HG02970 (cell line): ENCODE measurements around the gene C1QTNF8.

Experiments
- ATAC-seq: cut with Tn5 transposase; IDR thresholded peaks from one replicate; pipeline ENCODE4 v1.9.1; 2021; ENCODE audit warnings: mild to moderate bottlenecking, moderate library complexity, moderate number of reproducible peaks; ENCODE audit not compliant: unreplicated experiment, low FRiP score

Gene C1QTNF8

GRCh38 chr16:1080801-1081733 is 15.0 kb downstream of the C1QTNF8 start:
- ATAC-seq: no peak

GRCh38 chr16:1079786-1080525 is 16.1 kb downstream of the C1QTNF8 start:
- ATAC-seq: no peak

DNA sequence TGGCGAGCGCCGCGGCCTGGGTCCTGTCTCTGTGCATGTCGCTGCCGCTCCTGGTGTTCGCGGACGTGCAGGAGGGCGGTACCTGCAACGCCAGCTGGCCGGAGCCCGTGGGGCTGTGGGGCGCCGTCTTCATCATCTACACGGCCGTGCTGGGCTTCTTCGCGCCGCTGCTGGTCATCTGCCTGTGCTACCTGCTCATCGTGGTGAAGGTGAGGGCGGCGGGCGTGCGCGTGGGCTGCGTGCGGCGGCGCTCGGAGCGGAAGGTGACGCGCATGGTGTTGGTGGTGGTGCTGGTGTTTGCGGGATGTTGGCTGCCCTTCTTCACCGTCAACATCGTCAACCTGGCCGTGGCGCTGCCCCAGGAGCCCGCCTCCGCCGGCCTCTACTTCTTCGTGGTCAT is 16.7 kb downstream of the C1QTNF8 start:
- ATAC-seq: no peak

- ATAC-seq: no peak
Measured at GRCh38 chr16:1078579-1079021, 17.4 kb downstream of the C1QTNF8 start.

- no peak for ATAC-seq
Measured at GRCh38 chr16:1077877-1078578, 18.0 kb downstream of the C1QTNF8 start.

DNA sequence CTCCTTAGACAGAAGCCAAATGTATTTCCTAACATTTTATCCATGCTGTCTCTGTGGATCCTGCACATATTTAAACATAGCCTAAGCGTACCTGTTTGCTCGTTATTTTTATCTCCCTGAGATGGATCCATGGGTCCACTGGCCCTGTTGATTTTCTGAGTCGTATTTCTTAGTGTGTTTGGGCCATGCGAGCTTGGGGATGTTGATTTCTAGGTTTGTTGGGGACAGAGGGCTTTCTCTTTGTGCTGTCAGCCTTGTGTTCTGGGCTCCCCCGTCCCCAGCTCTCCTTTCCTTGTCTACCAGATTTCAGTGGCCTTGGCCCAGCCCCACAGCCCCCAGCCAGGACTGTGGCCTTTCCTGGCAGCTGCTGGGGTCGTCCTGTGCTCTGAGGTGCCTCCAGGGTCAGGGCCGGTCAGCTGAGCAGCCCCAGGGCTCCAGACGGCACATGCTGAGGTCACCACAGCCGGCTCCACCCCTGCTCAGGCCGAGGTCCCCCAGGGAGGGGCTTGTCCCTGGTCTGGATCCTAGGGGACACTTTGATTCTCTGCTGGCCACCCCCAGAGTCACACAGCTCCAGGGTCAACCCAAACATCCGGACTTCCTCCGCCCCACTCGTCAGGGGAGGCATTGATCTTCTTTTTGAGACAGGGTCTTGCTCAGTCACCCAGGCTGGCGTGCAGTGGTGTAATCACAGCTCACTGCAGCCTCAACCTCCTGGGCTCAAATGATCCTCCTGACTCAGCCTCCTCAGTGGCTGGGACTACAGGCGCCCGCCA is 19.1 kb downstream of the C1QTNF8 start:
- no peak for ATAC-seq

DNA sequence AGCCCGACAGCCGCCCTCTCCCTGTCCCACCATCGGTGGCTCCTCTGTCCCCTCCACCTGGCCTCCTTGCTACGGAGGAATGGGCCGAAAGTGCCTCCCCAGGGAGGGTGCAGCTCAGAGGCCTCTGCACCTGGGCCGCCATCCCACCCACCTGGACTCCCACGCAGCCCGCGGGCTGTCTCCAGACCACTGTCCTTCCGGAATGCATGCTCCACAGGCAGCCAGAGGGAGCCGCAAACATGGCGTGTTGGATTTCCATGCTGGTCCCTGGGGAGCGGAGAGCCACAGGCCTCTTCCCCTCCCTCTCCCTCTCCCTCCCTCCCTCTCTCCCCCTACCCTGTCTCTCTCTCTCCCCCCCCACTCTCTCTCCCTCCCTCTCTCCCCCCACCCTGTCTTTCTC is 20.5 kb downstream of the C1QTNF8 start:
- no peak for ATAC-seq

- ATAC-seq: no peak
Measured at GRCh38 chr16:1074379-1074649, 21.7 kb downstream of the C1QTNF8 start.

- ATAC-seq: no peak
Measured at GRCh38 chr16:1073566-1074378, 22.3 kb downstream of the C1QTNF8 start.

DNA sequence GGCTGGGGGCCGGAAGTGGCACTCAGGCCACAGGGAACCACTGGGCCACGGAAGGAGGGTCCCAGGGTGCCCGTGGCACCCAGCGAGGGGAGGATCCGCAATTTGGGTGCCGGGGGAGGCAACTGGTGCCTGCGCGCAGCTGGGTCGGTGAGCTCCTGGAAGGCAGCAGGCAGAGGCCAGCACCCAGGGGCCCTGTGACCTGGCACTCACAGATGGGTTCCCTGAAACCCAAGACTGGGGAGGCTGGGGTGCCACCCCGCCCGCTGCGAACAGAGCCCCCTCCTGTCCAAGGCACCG is 22.8 kb downstream of the C1QTNF8 start:
- ATAC-seq: no peak

DNA sequence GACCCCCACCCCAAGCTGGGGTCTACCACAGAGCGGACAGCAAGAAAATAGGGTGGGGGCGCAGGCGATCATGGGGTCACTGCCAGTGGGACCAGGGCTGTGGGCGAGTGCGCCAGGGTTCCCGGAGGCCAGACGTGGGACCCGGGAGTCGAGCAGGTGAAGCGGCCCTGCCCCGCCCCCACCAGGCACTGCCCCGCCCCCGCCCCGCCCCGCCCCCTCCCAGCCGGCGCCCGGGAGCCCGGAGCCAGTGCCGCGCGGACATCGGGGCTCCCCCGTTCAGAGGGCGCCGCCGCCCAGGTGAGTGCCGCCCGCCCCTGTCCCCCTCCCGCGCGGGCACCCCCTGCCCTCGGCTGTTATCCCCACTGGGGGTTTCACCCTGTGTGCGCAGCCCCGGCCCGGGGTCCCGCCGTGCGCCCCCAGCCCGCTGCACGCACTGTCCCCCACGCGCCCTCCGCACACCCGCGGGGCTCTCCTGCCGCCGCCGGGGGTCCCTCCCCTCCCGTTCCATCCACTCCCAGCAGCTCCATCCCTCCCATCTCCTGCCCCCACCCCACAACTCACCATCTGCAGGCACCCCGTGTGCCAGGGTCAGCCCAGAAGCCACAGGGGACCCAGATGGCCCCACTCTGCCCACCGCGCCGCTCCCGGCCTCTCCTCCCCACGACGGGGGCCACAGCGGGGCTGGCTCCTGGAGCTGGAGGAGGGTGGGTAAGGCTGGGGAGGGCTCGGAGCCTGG is 23.4 kb downstream of the C1QTNF8 start, which contains the start of gene SSTR5:
Gene SSTR5, plus strand, starts transcription at position 222 of the 736 bp plus-strand sequence. CDS start 6,122 bp downstream, outside the sequence.
- ATAC-seq: no peak

DNA sequence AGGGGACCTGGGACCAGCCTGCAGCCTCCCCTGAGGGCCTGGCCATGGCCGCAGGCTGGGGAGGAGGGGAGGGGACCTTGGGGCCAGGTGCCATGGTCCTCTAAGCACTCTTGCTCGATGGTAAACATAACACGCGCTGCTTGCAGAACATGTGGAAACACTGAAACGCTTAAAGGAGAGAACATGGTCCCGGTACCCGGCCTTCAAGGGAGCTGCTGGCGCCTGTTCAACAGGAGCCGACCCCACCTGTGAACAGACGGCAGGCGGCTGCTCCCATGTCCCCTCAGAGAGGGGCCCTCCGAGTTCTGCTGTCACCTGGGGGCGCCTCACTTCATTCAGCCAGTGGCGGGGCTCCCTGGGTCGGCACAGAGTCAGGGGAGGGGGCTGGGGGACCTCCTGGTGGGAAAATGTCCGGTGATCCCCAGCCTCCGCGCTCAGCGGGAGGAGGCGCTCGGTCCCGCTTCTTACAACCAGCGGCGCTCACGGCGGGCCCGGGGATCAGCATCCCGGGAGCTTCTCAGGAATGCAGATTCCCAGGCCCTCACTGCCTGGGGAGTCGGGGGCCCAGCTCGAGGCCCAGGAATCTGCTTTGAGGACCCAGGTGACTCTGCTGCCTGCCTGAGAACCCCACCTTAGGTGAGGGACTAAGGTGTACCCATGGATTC is 24.4 kb downstream of the C1QTNF8 start:
- ATAC-seq: no peak

DNA sequence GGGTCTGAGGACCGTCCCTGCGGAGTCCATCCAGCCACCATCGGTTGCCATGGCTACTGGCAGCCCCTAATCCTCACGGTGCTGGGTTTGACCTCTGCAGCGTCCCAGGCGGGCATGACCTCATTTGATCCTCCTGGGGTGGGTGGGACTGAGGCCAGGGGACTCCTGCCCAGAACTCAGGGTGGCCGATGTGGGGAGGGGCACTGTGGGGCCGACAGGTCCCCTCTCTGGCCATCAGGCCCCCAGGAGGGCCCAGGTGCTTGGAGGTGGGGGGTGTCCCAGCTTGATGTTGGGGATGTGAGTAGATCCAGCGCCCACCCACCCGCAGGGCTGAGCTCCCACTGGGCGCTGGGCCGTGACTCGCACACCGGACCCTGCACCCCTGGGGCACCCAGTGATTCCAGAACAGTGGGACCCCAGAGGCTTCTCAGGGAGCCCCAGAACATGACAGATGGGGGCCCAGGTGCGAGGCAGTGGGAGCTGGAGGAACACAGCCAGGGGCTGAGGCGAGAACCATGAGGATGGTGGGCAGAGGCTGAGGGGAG is 25.1 kb downstream of the C1QTNF8 start:
- ATAC-seq: no peak

- no peak for ATAC-seq
Measured at GRCh38 chr16:1070084-1070863, 25.8 kb downstream of the C1QTNF8 start.

GRCh38 chr16:1069154-1069553 is 26.9 kb downstream of the C1QTNF8 start:
- no peak for ATAC-seq

GRCh38 chr16:1068451-1068850 is 27.6 kb downstream of the C1QTNF8 start:
- no peak for ATAC-seq

- ATAC-seq: no peak
Measured at GRCh38 chr16:1067629-1068028, 28.4 kb downstream of the C1QTNF8 start.
